Ectodermal cell (in vitro differentiated cells): Measurements from ENCODE around the gene PEAK1.

Experiments used
- H3K27ac ChIP-seq: 2 replicates; pipeline ENCODE4 v1.7.0; 2013; ENCODE audit warnings: mild to moderate bottlenecking, low read depth, low read length; ENCODE audit not compliant: insufficient read depth, poor library complexity, severe bottlenecking
- H3K27me3 ChIP-seq: 2 replicates; pipeline ENCODE4 v1.7.0; 2013; ENCODE audit warnings: mild to moderate bottlenecking, low read length; ENCODE audit not compliant: insufficient read depth, control insufficient read depth, poor library complexity, severe bottlenecking
- H3K36me3 ChIP-seq: one replicate; pipeline ENCODE4 v1.7.0; 2013; ENCODE audit warnings: low read length; ENCODE audit not compliant: control insufficient read depth, insufficient read depth
- H3K4me1 ChIP-seq: one replicate; pipeline ENCODE4 v1.7.0; 2013; ENCODE audit warnings: low read length; ENCODE audit not compliant: control insufficient read depth, insufficient read depth
- H3K4me3 ChIP-seq: 2 replicates; pipeline ENCODE4 v1.7.0; 2013; ENCODE audit warnings: low read depth, low read length, control low read depth; ENCODE audit not compliant: insufficient read depth
- H3K9me3 ChIP-seq: 2 replicates; pipeline ENCODE4 v1.7.0; 2013; ENCODE audit warnings: mild to moderate bottlenecking, low read length, moderate library complexity; ENCODE audit not compliant: control insufficient read depth
- WGBS, 2 experiments: methylation state at CpG; one replicate each; pipeline ENCODE4 v1.1.7; 2013; ENCODE audit warnings: missing lambda C conversion rate in 2 of 2; 5-methylcytosine and 5-hydroxymethylcytosine counted together

Gene PEAK1

GRCh38 chr15:77384589-77385359, 35.1 kb downstream of the PEAK1 start:
- H3K9me3 ChIP-seq, result no peaks in the 10 kb centered on the region
- H3K27ac ChIP-seq, result no peak overlapping the region
- H3K36me3 ChIP-seq, result no peaks in the 10 kb centered on the region
- no peak overlapping the region for H3K4me3 ChIP-seq
- no peaks in the 10 kb centered on the region for H3K4me1 ChIP-seq
- H3K27me3 ChIP-seq, result no peaks in the 10 kb centered on the region

GRCh38 chr15:77384086-77384485, 35.8 kb downstream of the PEAK1 start:
- no peaks in the 10 kb centered on the region for H3K4me1 ChIP-seq
- H3K27ac ChIP-seq, result no peak overlapping the region
- no peak overlapping the region for H3K4me3 ChIP-seq
- no peaks in the 10 kb centered on the region for H3K27me3 ChIP-seq
- H3K9me3 ChIP-seq, result no peaks in the 10 kb centered on the region
- no peaks in the 10 kb centered on the region for H3K36me3 ChIP-seq

GRCh38 chr15:77380033-77380432, 39.9 kb downstream of the PEAK1 start:
- Histone ChIP-seq H3K4me1 (no peaks in the 10 kb centered on the region), H3K4me3 (no peak overlapping the region), H3K9me3 (no peaks in the 10 kb centered on the region), H3K27ac (no peak overlapping the region), H3K36me3 (no peaks in the 10 kb centered on the region), H3K27me3 (no peaks in the 10 kb centered on the region)
- WGBS, 2 experiments, result 94 to 97% methylated on average over 4 of the region's 4 CpGs

- no peaks in the 10 kb centered on the region for H3K36me3 ChIP-seq
- H3K9me3 ChIP-seq, result no peaks in the 10 kb centered on the region
- WGBS, 2 experiments, result 90 to 100% methylated on average over 1 of the region's 1 CpG
- H3K4me1 ChIP-seq, result no peaks in the 10 kb centered on the region
- no peak overlapping the region for H3K27ac ChIP-seq
- H3K27me3 ChIP-seq, result no peaks in the 10 kb centered on the region
- H3K4me3 ChIP-seq, result no peak overlapping the region
Observed at GRCh38 chr15:77376770-77377169, 43.1 kb downstream of the PEAK1 start.

- no peaks in the 10 kb centered on the region for H3K36me3 ChIP-seq
- no peaks in the 10 kb centered on the region for H3K4me1 ChIP-seq
- no peak overlapping the region for H3K4me3 ChIP-seq
- no peaks in the 10 kb centered on the region for H3K9me3 ChIP-seq
- no peaks in the 10 kb centered on the region for H3K27me3 ChIP-seq
- no peak overlapping the region for H3K27ac ChIP-seq
- 87 to 100% methylated on average over 1 of the region's 1 CpG for WGBS, 2 experiments
Observed at GRCh38 chr15:77375133-77375532, 44.8 kb downstream of the PEAK1 start.

GRCh38 chr15:77373441-77373840, 46.5 kb downstream of the PEAK1 start:
- 93 to 94% methylated on average over 3 of the region's 4 CpGs for WGBS, 2 experiments
- H3K9me3 ChIP-seq, result no peaks in the 10 kb centered on the region
- H3K27ac ChIP-seq, result no peak overlapping the region
- H3K36me3 ChIP-seq, result no peaks in the 10 kb centered on the region
- no peaks in the 10 kb centered on the region for H3K27me3 ChIP-seq
- H3K4me3 ChIP-seq, result no peak overlapping the region
- H3K4me1 ChIP-seq, result no peaks in the 10 kb centered on the region

GRCh38 chr15:77371850-77372563, 47.9 kb downstream of the PEAK1 start:
- no peaks in the 10 kb centered on the region for H3K36me3 ChIP-seq
- H3K27ac ChIP-seq, result no peak overlapping the region
- no peaks in the 10 kb centered on the region for H3K4me1 ChIP-seq
- H3K4me3 ChIP-seq, result no peak overlapping the region
- no peaks in the 10 kb centered on the region for H3K9me3 ChIP-seq
- no peaks in the 10 kb centered on the region for H3K27me3 ChIP-seq
- 94% methylated on average over 5 of the region's 5 CpGs for WGBS, 2 experiments

GRCh38 chr15:77370580-77370979, 49.3 kb downstream of the PEAK1 start:
- H3K4me1 ChIP-seq, result no peaks in the 10 kb centered on the region

GRCh38 chr15:77369168-77369567, 50.7 kb downstream of the PEAK1 start:
- no peaks in the 10 kb centered on the region for H3K27me3 ChIP-seq
- H3K4me3 ChIP-seq, result no peak overlapping the region
- 93% methylated on average over 4 of the region's 4 CpGs for WGBS, 2 experiments
- no peak overlapping the region for H3K27ac ChIP-seq
- H3K9me3 ChIP-seq, result no peaks in the 10 kb centered on the region
- H3K36me3 ChIP-seq, result no peaks in the 10 kb centered on the region
- H3K4me1 ChIP-seq, result no peaks in the 10 kb centered on the region

More at GRCh38 chr15:77370580-77370979, 49.3 kb downstream of the PEAK1 start:
- no peak overlapping the region for H3K4me3 ChIP-seq
- H3K9me3 ChIP-seq, result no peaks in the 10 kb centered on the region
- H3K27me3 ChIP-seq, result no peaks in the 10 kb centered on the region
- 91 to 95% methylated on average over 8 of the region's 8 CpGs for WGBS, 2 experiments
- H3K27ac ChIP-seq, result no peak overlapping the region
- no peaks in the 10 kb centered on the region for H3K36me3 ChIP-seq

- H3K36me3 ChIP-seq, result no peaks in the 10 kb centered on the region
- H3K4me1 ChIP-seq, result no peaks in the 10 kb centered on the region
- H3K27me3 ChIP-seq, result no peaks in the 10 kb centered on the region
- no peak overlapping the region for H3K27ac ChIP-seq
- no peaks in the 10 kb centered on the region for H3K9me3 ChIP-seq
- no peak overlapping the region for H3K4me3 ChIP-seq
- WGBS, 2 experiments, result 100% methylated on average over 2 of the region's 2 CpGs; no CpG with 5 or more reads in 1 of the 2 experiments
Observed at GRCh38 chr15:77367631-77368030, 52.3 kb downstream of the PEAK1 start.
